Activated T-helper 17 cell treated with anti-CD3 and anti-CD28 coated beads, Interleukin-2, amount 50 U/mL, for 72 hours (primary cell): ENCODE measurements around the gene ATG101. TPM values are rescaled to one million over a fixed set of nuclear protein-coding genes. Genes with fewer than 3 reads are reported as not detected.
A peak's percentile ranks its signal among the peaks of the same experiment; 100 is the strongest.
"Not testable (repeated sequence)": the region's sequence is repeated elsewhere in the genome, so short reads cannot be mapped to it uniquely, and the experiment has no call there.

Source experiments
- ATAC-seq: fragments of 150-1000 bp; cut with Tn5 transposase; replicated peaks from 2 replicates; pipeline ENCODE4 v1.10.0; 2021; ENCODE audit warnings: mild to moderate bottlenecking, moderate library complexity
- H3K27ac Mint-ChIP-seq: one replicate; pipeline ENCODE4 v1.8.0; 2022; ENCODE audit warnings: mixed read lengths
- H3K27me3 Mint-ChIP-seq: one replicate; pipeline ENCODE4 v1.8.0; 2022; ENCODE audit warnings: mixed read lengths
- H3K36me3 Mint-ChIP-seq: one replicate; pipeline ENCODE4 v1.8.0; 2022; ENCODE audit warnings: low read depth, mild to moderate bottlenecking, mixed read lengths
- H3K4me1 Mint-ChIP-seq: one replicate; pipeline ENCODE4 v1.8.0; 2022; ENCODE audit warnings: mixed read lengths
- H3K4me3 Mint-ChIP-seq: one replicate; pipeline ENCODE4 v1.8.0; 2022; ENCODE audit warnings: mild to moderate bottlenecking, mixed read lengths
- H3K9me3 Mint-ChIP-seq: one replicate; pipeline ENCODE4 v1.8.0; 2022; ENCODE audit warnings: mixed read lengths
- total RNA-seq, 2 donors: library from RNA; stranded (reverse); gene quantifications; one replicate each; pipeline ENCODE4 v1.2.3, GENCODE V29; 2022

The ATG101 gene
- total RNA-seq, 2 donors from 2014 or later: 27.6 to 31.1 TPM

DNA sequence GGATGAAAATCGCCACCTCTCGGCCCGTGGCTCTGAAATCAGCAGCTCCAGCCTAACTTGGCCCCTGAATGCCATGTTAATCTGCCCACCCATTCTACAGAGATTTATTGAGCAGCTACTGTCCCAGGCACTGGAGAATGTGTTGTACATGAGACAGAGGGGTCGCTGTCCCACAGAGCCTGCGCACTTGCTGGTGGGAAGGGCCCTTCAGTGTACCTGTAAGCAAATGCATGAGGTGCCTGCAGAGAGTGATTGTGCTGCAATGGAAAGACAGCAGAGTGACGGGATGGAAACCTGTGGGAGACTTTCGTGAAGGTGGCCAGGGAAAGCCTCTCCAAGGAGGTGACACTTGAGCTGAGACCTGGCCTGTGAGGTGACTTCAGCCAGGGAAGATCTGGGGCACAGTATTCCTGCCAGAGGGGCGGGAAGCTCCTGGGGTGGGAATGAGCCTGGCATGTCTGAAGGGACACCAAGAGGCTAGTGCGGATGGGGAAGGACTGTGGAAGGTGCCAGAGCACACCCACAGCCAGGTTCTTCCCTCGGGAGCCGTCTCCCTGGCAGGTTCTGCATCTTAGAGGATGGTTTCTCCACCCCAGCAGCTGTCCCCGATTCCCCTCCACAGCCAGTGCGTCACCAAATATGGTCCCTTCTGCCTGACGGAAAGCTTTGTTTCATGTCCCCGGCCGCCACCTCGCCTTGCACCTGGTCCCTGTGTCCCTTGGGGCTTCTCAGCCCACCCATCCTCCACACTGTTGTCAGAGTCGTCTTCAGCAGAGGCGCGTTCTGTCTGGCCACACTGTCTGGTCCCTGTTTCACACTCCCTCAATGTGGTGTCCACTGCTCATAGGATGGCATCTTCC is 18.4 kb downstream of the ATG101 start:
- ATAC-seq: no peak
- Mint-ChIP-seq H3K27ac (no peak overlapping the region), H3K9me3 (no peaks in the 10 kb centered on the region), H3K4me1 (peaks cover 5% of the 10 kb centered on the region), H3K4me3 (no peak overlapping the region), H3K36me3 (no peaks in the 10 kb centered on the region), H3K27me3 (peaks cover 47% of the 10 kb centered on the region)

DNA sequence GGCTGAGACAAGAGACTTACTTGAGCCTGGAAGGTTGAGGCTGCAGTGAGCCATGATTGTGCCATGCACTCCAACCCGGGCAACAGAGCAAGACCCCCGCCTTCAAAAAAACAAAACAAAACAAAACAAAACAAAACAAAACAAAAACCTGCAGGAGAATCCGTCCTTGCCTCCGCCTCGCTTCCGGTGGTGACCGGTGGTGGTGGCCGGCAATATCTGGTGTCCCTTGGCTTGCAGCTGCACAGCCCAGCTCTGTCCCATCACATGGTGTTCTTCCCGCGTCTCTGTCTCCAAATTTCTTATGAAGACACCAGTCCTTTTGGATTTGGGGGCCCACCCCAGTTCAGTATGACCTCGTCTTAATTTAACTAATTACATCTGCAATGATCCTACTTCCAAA is 19.7 kb downstream of the ATG101 start:
- Mint-ChIP-seq H3K4me1 (no peaks in the 10 kb centered on the region), H3K27me3 (peaks cover 49% of the 10 kb centered on the region), H3K9me3 (no peaks in the 10 kb centered on the region), H3K4me3 (no peak overlapping the region), H3K36me3 (no peaks in the 10 kb centered on the region), H3K27ac (no peak overlapping the region)
- no peak for ATAC-seq

DNA sequence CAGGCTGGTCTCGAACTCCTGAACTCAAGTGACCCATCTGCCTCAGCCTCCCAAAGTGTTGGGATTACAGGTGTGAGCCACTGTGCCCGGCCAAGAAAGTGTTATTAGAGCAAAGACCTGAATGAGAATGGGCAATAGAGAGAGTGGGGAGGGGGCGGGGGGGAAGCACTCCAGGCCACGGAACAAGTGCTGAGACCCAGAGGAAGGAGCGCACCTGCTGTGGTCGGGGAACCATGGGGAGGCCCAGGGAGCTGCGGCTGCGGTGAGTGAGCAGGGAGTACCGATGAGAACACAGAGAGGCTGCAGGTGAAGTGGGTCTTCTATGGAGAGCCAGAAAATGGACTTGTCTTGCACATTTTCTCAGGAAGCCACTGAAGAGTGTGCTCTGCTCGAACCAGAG is 20.5 kb downstream of the ATG101 start:
- peaks cover 54% of the 10 kb centered on the region for H3K27me3 Mint-ChIP-seq
- no peaks in the 10 kb centered on the region for H3K4me1 Mint-ChIP-seq
- no peak overlapping the region for H3K4me3 Mint-ChIP-seq
- H3K9me3 Mint-ChIP-seq: no peaks in the 10 kb centered on the region
- H3K36me3 Mint-ChIP-seq: no peaks in the 10 kb centered on the region
- no peak overlapping the region for H3K27ac Mint-ChIP-seq
- no peak for ATAC-seq

DNA sequence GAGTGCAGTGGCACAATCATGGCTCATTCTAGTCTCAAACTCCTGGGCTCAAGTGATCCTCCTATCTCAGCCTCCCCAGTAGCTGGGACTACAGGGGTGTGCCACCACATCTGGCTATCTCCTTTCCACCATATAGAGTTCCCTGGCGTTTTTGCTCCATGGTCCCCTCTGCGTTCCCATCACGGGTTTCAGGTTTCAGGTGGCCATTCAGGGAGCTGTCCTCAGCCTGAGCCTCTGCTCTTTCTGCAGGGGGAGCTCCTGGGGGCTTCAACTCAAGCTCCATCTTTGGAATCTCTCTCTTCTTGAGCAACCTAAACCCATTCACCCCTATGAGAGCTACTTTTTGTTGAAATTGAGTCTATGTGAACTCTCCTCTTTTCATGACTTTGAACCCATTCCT is 21.3 kb downstream of the ATG101 start:
- no peak overlapping the region for H3K4me3 Mint-ChIP-seq
- H3K4me1 Mint-ChIP-seq: no peaks in the 10 kb centered on the region
- no peaks in the 10 kb centered on the region for H3K36me3 Mint-ChIP-seq
- H3K27me3 Mint-ChIP-seq: peaks cover 58% of the 10 kb centered on the region
- H3K27ac Mint-ChIP-seq: no peak overlapping the region
- no peaks in the 10 kb centered on the region for H3K9me3 Mint-ChIP-seq
- no peak for ATAC-seq

DNA sequence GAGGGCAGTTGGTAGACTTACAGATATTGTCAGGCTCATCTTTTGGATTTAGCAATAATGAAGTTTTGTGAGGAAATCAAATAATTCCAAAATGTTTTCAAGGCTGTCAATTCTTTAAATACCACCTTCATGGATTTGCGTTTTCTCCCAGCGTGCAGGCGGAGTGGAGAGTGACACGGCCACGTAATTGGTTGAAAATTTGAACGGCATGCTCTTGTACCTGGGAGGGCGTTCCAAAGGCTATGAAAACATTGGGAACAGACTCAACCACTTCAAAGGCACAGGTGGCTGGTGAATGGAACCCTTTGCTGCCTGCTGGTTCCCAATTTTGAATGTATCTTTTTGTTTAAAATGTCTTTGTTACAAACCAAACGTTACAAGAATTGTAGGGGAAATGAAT is 22.1 kb downstream of the ATG101 start:
- no peak for ATAC-seq
- H3K27ac Mint-ChIP-seq: no peak overlapping the region
- peaks cover 54% of the 10 kb centered on the region for H3K27me3 Mint-ChIP-seq
- H3K9me3 Mint-ChIP-seq: no peaks in the 10 kb centered on the region
- no peaks in the 10 kb centered on the region for H3K4me1 Mint-ChIP-seq
- H3K36me3 Mint-ChIP-seq: no peaks in the 10 kb centered on the region
- H3K4me3 Mint-ChIP-seq: no peak overlapping the region

DNA sequence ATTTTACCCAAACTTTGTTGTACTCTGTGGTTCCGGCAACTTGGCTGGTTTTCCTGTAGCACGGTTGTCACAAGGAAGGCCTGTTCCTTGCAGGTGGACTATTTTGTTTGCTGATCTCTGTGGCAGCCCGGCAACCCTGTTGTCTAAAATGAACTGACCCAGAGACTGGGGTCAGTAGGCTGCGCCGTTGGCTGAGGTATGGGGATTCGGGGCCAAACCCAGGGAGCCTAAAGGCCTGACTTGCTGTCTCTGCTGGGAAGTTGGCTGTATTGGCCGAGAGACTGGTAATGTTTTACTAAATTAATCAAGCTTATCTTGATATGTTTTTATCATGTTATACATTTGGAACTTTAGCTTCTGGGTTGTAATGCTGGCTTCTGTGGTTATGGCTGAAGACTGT is 23.6 kb downstream of the ATG101 start:
- Mint-ChIP-seq H3K36me3 (no peaks in the 10 kb centered on the region), H3K27me3 (peaks cover 51% of the 10 kb centered on the region), H3K4me1 (no peaks in the 10 kb centered on the region), H3K27ac (no peak overlapping the region), H3K4me3 (no peak overlapping the region), H3K9me3 (no peaks in the 10 kb centered on the region)
- no peak for ATAC-seq

DNA sequence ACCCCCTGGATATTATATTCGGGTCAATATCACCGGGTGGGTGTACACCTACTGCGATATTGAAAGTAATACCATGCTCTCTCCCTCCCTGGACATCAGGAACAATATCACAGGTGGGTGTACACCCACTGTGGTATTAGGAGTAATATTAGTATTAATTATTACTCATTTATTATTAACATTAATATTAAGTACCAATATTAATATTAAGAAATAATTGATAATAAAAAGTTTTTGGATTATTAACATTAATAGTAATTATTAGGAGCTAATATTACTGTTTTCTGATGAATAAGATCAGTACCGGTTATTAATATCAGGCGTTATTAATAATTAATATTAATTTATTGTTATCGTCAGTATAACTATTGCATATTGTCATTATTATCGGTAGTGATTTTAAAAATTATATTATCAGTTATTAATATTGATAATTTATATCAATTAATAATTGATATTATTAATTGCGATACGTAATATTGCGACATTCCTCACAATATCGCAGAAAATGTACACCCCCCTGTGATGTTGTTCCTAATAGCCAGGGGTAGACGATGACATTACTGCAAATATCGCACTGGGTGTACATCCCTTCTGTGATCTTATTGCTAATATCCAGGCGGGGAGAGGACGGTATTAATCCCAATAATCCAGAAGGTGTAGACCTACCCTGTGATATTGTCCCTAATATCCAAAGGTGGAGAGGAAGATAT is 26.7 kb downstream of the ATG101 start:
- no peaks in the 10 kb centered on the region for H3K9me3 Mint-ChIP-seq
- no peak for ATAC-seq
- no peaks in the 10 kb centered on the region for H3K4me1 Mint-ChIP-seq
- H3K36me3 Mint-ChIP-seq: no peaks in the 10 kb centered on the region
- peaks cover 40% of the 10 kb centered on the region for H3K27me3 Mint-ChIP-seq
- no peak overlapping the region for H3K27ac Mint-ChIP-seq
- H3K4me3 Mint-ChIP-seq: no peak overlapping the region

DNA sequence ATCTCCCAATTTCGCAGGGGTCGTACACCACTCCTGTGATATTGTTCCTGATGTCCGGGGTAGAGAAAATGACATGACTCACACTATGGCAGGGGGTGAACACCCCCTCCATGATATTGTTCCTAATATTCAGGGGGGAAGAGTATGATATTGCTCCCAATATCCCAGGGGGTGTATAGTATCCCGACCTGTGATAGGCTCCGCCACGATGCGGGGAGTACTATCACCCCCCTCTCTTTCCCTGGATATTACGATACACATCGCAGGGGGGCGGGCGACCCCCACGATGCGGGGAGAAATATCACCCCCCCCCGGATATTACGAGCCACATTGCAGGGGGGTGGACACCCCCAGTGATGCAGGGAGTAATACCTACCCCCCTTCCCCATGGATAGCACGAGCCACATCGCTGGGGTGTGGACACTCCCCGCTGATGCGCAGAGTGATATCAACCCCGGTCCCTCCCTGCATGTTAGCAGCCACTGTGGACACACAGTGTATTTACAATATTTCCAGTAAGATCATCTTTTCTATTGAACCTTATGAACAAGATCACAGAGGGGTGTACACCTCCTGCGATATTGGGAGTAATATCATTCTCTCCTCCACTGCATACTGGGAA is 27.4 kb downstream of the ATG101 start:
- H3K4me3 Mint-ChIP-seq: no peak overlapping the region

DNA sequence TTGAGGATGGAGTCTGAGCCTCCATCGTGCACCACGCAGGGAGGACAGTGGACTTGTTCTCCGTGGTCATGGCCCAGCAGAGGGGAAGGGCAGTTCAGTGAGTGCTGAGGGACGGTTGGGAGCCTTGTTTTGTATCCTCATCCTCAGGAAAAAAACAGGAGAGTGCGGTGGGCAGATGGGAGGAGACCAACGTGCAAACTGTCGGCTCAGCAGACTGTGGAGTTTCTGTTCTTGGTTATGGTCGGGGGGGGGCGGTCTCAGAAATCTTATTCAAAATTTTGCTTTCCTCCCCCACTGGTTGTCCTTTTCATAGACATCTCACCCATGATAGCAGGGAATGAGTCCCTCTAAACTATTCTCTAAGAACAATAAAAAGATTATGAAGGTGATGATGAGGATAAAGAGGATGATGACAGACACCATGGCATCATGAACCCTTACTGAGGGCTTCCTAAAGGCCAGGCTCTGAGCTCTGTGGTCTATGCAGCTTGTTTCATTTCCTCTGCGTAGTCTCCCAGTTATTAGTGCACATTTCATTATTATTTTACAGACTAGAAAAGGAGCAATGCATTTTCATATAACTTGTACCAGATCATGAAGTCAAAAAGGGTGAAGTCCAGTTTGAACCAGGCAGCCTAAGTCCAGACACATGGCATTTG is 34.8 kb downstream of the ATG101 start:
- not testable (repeated sequence) for H3K36me3 Mint-ChIP-seq, H3K4me3 Mint-ChIP-seq, H3K9me3 Mint-ChIP-seq, H3K4me1 Mint-ChIP-seq, ATAC-seq, H3K27ac Mint-ChIP-seq
- H3K27me3 Mint-ChIP-seq: peaks cover 45% of the 10 kb centered on the region

More for the DNA sequence above, 27.4 kb downstream of the ATG101 start:
- no peaks in the 10 kb centered on the region for H3K9me3 Mint-ChIP-seq
- no peak overlapping the region for H3K27ac Mint-ChIP-seq
- ATAC-seq: peak; percentile 39
- H3K27me3 Mint-ChIP-seq: peaks cover 42% of the 10 kb centered on the region
- H3K36me3 Mint-ChIP-seq: no peaks in the 10 kb centered on the region
- no peaks in the 10 kb centered on the region for H3K4me1 Mint-ChIP-seq

DNA sequence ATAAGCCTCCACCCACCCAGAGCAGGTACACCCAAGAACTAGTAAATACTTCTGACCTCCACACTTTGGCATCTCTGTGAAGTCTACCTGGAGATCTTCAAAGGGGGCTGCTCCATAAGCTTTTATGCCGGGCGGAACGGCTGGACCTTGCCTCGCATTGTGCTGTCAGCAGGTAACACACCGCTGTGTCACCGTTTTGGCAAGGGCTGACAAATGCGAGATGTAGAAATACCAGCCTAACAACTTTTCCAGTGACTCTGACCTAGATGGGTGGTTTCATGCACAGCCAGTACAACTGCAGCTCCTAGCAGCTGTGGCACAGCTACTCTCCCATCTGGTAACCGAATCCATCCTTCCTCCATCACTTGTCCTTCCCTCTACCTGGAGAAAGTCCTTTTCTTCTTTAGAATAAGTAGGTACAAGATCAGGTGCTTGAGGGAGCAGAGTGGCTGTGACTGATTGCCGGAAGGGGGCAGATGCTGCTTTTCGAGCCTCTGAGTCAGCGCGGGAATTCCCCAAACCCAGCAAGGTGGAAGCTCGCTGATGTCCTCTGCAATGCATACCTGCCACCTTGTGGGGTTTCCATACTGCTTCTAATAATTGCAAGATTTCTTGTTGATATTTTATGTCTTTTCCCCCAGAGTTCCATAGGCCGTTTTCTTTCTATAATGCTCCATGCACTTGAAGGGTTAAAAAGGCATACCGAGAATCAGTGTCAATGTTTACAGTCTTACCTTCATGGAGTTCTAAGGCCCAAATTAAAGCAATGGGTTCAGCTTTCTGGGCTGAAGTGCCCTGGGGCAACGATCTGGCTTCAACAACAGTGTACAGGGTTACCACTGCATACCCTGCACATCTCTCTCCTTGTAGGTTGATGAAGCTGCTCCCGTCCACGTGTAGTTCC is 46.7 kb downstream of the ATG101 start:
- Mint-ChIP-seq H3K27ac (peak overlapping the region; percentile 26), H3K4me1 (peaks cover 18% of the 10 kb centered on the region)
- H3K36me3 Mint-ChIP-seq, H3K27me3 Mint-ChIP-seq, ATAC-seq, H3K9me3 Mint-ChIP-seq, H3K4me3 Mint-ChIP-seq: not testable (repeated sequence)

DNA sequence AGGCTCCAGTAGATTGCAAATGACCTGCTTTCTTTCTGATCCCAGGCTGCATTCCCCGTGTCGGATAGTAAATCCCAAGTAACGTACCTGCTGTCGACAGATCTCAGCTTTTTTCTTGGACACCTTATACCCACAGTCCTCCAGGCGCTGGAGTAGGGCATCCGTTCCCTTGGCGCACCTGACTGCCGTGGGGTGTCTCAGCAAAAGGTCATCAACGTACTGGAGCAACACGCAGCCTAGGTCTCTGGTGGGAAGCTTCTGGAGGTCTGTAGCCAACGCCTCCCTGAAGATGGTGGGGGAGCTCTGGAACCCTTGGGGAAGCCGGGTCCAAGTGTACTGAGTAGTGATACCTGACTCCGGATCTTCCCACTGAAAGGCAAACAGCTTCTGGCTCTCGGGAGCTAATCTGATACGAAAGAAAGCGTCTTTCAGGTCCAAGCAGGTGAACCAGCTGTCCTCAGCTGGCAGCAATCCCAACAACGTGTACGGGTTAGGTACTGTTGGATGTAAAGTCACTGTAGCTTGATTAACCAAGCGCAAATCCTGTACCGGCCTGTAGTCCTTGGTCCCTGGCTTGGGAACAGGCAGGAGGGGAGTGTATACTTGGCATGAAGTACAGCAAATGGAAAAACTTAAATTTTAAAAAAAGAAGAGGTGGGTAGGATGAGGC is 48.2 kb downstream of the ATG101 start:
- H3K36me3 Mint-ChIP-seq, H3K9me3 Mint-ChIP-seq, H3K27me3 Mint-ChIP-seq, ATAC-seq, H3K27ac Mint-ChIP-seq, H3K4me3 Mint-ChIP-seq: not testable (repeated sequence)
- H3K4me1 Mint-ChIP-seq: peaks cover 18% of the 10 kb centered on the region

DNA sequence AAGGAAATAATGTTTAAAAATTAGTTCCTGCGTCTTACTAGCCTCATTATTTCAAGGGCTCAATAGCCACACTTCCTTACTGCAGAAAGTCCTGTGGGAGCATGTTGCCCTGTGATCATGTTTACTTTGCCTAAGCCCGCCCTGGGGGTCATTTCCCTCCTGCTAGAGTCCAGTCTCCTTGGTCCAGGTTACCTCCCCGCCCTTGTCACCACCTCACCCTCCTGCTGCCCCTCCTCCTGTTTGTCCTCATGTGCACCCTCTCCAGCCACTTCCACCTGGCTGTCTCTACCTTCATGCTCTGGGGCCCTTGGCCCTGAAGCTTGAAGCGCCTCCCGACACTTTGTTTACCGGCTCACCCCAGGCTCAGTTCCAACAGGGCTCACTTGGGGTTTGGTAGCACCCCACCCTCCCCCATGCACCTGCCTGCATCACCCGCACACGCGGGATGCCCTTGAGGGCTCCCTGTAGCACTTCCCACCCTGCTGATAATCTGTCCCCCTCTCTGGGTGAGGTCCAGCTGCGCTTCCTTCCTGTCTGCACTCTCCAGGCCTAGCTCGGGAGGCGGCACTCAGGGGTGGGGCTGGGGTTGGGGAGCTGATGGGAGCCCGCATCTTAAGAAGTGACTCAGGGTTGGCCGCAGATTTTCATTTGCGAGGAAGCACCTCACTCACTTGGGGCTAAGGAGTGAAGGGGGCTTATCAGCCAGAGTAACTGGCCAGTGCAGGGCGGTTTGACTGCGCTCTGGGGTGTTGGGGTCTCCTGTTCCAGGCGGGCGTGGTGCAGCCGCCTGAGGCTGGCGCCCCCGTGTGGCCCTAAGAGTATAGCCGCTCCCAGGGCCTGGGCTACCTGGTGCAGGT is 49.8 kb downstream of the ATG101 start:
- peaks cover 18% of the 10 kb centered on the region for H3K4me1 Mint-ChIP-seq
- peaks cover 5% of the 10 kb centered on the region for H3K27me3 Mint-ChIP-seq
- no peaks in the 10 kb centered on the region for H3K36me3 Mint-ChIP-seq
- no peak overlapping the region for H3K27ac Mint-ChIP-seq
- ATAC-seq: peak; percentile 60
- H3K4me3 Mint-ChIP-seq: no peak overlapping the region
- H3K9me3 Mint-ChIP-seq: no peaks in the 10 kb centered on the region
